SU-DHL-6 (cell line): ENCODE measurements around the gene C1orf50.

Experiments used
- EZH2phosphoT487 ChIP-seq: fragments of 200-600 bp; sonication (generic), shearing (Covaris generic); conservative IDR thresholded peaks from 2 replicates; pipeline ENCODE4 v1.6.1; 2018; ENCODE audit warnings: mild to moderate bottlenecking, antibody characterized with exemption, low read length, moderate library complexity, mixed read lengths
- TF ChIP-seq, protein P1 (sequence below): fragments of 200-600 bp; sonication (generic); IDR thresholded peaks from one replicate; pipeline ENCODE4 v1.5.1; 2017; ENCODE audit warnings: antibody characterized with exemption, mild to moderate bottlenecking, low read length, moderate library complexity; ENCODE audit not compliant: insufficient read depth, poor library complexity, severe bottlenecking

DNA sequence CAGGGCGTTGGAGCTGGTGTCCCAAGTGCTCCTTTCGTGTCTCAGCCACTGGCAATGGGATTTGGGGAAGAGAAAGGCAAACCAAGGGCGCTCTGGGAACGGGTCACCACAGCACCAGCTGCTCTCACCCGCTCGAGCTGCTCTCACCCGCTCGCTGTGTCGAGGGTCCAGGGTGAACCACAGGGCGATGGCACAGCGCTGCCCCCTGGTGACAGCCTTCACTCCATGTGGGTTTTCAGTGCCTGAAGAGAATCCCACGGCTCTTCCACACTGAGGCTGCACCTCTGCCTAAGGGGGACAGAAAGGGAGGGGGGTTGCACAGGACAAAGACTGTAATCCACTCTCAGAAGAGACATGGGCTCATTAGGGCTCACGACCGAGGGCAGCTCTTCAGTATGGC is 19.9 kb upstream of the C1orf50 start:
- TF ChIP-seq, protein P1, sequence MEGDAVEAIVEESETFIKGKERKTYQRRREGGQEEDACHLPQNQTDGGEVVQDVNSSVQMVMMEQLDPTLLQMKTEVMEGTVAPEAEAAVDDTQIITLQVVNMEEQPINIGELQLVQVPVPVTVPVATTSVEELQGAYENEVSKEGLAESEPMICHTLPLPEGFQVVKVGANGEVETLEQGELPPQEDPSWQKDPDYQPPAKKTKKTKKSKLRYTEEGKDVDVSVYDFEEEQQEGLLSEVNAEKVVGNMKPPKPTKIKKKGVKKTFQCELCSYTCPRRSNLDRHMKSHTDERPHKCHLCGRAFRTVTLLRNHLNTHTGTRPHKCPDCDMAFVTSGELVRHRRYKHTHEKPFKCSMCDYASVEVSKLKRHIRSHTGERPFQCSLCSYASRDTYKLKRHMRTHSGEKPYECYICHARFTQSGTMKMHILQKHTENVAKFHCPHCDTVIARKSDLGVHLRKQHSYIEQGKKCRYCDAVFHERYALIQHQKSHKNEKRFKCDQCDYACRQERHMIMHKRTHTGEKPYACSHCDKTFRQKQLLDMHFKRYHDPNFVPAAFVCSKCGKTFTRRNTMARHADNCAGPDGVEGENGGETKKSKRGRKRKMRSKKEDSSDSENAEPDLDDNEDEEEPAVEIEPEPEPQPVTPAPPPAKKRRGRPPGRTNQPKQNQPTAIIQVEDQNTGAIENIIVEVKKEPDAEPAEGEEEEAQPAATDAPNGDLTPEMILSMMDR, result peak; percentile 30
- no peak for TF ChIP-seq EZH2phosphoT487
